Cardiac muscle cell (in vitro differentiated cells and primary cell): ENCODE data around the gene PHC2. TPM values are rescaled to one million over a fixed set of nuclear protein-coding genes. Genes with fewer than 3 reads are reported as not detected.

ENCODE experiments used
- DNase-seq, 2 donors: peaks; one replicate each; pipeline versions ENCODE4 v3.0.0 to v3.0.0-alpha.2; 2010 to 2017; ENCODE audit warnings: low read depth in 1 of 2, low spot score in 1 of 2
- H3K27ac ChIP-seq: fragments of 200-600 bp; sonication (generic); 2 replicates; pipeline ENCODE4 v1.5.1; 2016
- H3K27me3 ChIP-seq: fragments of 200-600 bp; sonication (generic); 2 replicates; pipeline ENCODE4 v1.6.0; 2016; ENCODE audit warnings: control low read depth
- H3K36me3 ChIP-seq: fragments of 200-600 bp; sonication (generic); 2 replicates; pipeline ENCODE4 v1.5.1; 2016; ENCODE audit warnings: control low read depth
- H3K4me1 ChIP-seq: fragments of 200-600 bp; sonication (generic); 2 replicates; pipeline ENCODE4 v1.8.1; 2017; ENCODE audit warnings: low read depth, mild to moderate bottlenecking, mixed run types
- H3K4me3 ChIP-seq: fragments of 200-600 bp; sonication (generic); 2 replicates; pipeline ENCODE4 v1.5.1; 2016; ENCODE audit warnings: mild to moderate bottlenecking
- H3K9me3 ChIP-seq: fragments of 200-600 bp; sonication (generic); 2 replicates; pipeline ENCODE4 v1.5.1; 2017; ENCODE audit warnings: low read depth, mild to moderate bottlenecking, control low read depth
- polyA plus RNA-seq: library from polyadenylated mRNA; unstranded; fragments of >200 nt; fragmentation: Nextera tagmentation; extraction: Ambion mirVana; gene quantifications from 2 replicates; pipeline ENCODE4 v1.2.1, GENCODE V29; 2016
- total RNA-seq: library from RNA; depleted of rRNA; stranded (reverse); fragments of >200 nt; gene quantifications from 2 replicates; pipeline ENCODE4 v1.2.3, GENCODE V29; 2016
- TF ChIP-seq, protein P1 (sequence below): IDR thresholded peaks from 2 replicates; pipeline ENCODE4 v1.5.1; 2012; ENCODE audit warnings: low read depth, mild to moderate bottlenecking, low read length

PHC2 gene
- total and polyA plus RNA-seq, 2 experiments from 2014 or later, result 81.8 to 86.0 TPM

DNA sequence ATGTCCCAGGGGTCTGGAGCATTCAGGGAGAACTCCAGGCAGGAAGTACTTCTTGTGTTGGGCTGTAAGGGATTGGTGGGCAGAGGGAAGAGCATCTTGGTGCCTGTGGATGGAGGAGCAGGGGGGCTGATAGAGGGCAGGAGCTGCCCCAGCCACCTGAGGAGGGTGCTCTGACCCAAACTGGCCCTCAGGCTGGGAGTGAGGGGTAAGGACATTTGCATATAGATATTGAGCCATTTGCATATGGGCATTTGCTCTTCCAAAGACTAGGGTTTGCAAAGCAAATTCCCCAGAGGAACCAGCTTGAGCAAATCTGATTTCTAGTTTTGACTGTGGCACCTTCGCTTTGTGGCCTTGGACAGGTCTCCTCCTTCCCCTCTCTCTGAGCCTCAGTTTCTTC, 156.4 kb downstream of the PHC2 start:
- H3K36me3 ChIP-seq, result peaks cover 11% of the 10 kb centered on the region
- TF ChIP-seq, protein P1, sequence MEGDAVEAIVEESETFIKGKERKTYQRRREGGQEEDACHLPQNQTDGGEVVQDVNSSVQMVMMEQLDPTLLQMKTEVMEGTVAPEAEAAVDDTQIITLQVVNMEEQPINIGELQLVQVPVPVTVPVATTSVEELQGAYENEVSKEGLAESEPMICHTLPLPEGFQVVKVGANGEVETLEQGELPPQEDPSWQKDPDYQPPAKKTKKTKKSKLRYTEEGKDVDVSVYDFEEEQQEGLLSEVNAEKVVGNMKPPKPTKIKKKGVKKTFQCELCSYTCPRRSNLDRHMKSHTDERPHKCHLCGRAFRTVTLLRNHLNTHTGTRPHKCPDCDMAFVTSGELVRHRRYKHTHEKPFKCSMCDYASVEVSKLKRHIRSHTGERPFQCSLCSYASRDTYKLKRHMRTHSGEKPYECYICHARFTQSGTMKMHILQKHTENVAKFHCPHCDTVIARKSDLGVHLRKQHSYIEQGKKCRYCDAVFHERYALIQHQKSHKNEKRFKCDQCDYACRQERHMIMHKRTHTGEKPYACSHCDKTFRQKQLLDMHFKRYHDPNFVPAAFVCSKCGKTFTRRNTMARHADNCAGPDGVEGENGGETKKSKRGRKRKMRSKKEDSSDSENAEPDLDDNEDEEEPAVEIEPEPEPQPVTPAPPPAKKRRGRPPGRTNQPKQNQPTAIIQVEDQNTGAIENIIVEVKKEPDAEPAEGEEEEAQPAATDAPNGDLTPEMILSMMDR, result no peak

DNA sequence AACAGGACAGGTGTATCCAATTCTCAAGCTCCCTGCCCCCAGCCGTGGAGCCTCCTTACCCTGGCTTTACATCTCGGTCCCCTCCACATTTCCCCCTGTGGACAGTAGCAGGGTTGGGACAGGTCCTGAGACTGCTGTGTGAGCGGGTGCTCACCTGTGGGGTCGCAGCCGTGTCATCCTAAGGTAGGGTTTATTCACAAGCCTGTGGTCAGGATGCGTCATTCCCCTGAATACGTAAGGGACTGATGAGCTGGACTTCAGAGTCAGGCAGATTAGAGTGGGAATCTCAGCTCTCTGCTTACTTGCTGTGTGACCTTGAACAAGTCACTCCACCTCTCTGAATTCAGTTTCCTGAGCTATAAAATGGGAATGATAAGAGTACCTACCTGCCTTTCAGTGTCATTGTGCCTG, 156.9 kb downstream of the PHC2 start:
- no peaks in the 10 kb centered on the region for H3K4me1 ChIP-seq
- no peak overlapping the region for H3K27ac ChIP-seq
- DNase-seq, result no peak
- H3K9me3 ChIP-seq, result no peaks in the 10 kb centered on the region
- no peaks in the 10 kb centered on the region for H3K27me3 ChIP-seq
- TF ChIP-seq, protein P1, result no peak
- H3K36me3 ChIP-seq, result peaks cover 11% of the 10 kb centered on the region
- no peak overlapping the region for H3K4me3 ChIP-seq

More for the DNA sequence above, 156.4 kb downstream of the PHC2 start:
- Histone ChIP-seq H3K9me3 (no peaks in the 10 kb centered on the region), H3K27ac (no peak overlapping the region), H3K27me3 (no peaks in the 10 kb centered on the region), H3K4me3 (no peak overlapping the region), H3K4me1 (no peaks in the 10 kb centered on the region)
- DNase-seq, result no peak

Other genes with a start within 250 kb of the PHC2 start
- 5.8 and 6.3 TPM in 2 replicates for gene TRIM62, start 249.1 kb downstream of the PHC2 start, total RNA-seq
- gene TRIM62, start 249.1 kb downstream of the PHC2 start, polyA plus RNA-seq, result 2.4 and 3.1 TPM in 2 replicates
- 62.0 and 77.5 TPM in 2 replicates for gene ZNF362, start 174.6 kb downstream of the PHC2 start, total RNA-seq
- 53.4 and 57.9 TPM in 2 replicates for gene ZNF362, start 174.6 kb downstream of the PHC2 start, polyA plus RNA-seq
- not detected in 2 replicates for gene A3GALT2, start 110.0 kb downstream of the PHC2 start, total RNA-seq
- gene A3GALT2, start 110.0 kb downstream of the PHC2 start, polyA plus RNA-seq, result 0.57 TPM in 1 of 2 replicates, not detected in the other
- 6.7 and 7.2 TPM in 2 replicates for gene ZSCAN20, start 41.5 kb upstream of the PHC2 start, total RNA-seq
- gene ZSCAN20, start 41.5 kb upstream of the PHC2 start, polyA plus RNA-seq, result 1.4 and 4.5 TPM in 2 replicates